ENCODE data around the gene USP25.

DNA sequence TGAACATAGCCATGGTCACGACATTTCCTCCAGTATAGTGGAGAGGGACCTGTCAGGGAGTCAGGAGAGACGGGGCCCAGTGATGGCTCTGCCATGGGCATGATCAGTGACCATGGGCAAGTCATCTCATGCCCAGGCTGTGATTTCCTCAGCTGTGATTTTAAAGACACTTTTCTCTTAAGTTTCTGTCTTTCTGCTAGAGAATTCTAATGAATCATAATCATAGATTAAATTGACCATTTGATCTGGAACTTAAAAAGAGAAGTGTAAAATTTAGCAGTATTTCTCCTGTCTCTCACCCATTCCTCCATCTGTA, 112.7 kb downstream of the USP25 start:
- TF ChIP-seq RAD21 (IDR thresholded peaks at IDR 0.05 in 1 of 2, conservative IDR thresholded peaks at IDR 0.05 in 1 of 2; ENCODE audit: low read depth in 2 of 2, low read length in 2 of 2) (no peak), POLR2AphosphoS5 (IDR thresholded peaks at IDR 0.05; ENCODE audit: low read depth, low read length) (no peak), MAX (IDR thresholded peaks at IDR 0.05) (no peak), EP300 (IDR thresholded peaks at IDR 0.05; ENCODE audit: borderline replicate concordance in 1 of 2, low read depth in 2 of 2, low read length in 2 of 2) (no peak), SIX5 (IDR thresholded peaks at IDR 0.05; ENCODE audit: low read depth, low read length) (no peak), POLR2A (IDR thresholded peaks at IDR 0.05; ENCODE audit: control extremely low read depth in 1 of 2, low read depth in 2 of 2, low read length in 2 of 2) (no peak)
- TF ChIP-seq, protein P1, sequence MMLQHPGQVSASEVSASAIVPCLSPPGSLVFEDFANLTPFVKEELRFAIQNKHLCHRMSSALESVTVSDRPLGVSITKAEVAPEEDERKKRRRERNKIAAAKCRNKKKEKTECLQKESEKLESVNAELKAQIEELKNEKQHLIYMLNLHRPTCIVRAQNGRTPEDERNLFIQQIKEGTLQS (IDR thresholded peaks at IDR 0.05; ENCODE audit: insufficient read depth, low read depth, low read length): no peak
- TF ChIP-seq, protein P2, sequence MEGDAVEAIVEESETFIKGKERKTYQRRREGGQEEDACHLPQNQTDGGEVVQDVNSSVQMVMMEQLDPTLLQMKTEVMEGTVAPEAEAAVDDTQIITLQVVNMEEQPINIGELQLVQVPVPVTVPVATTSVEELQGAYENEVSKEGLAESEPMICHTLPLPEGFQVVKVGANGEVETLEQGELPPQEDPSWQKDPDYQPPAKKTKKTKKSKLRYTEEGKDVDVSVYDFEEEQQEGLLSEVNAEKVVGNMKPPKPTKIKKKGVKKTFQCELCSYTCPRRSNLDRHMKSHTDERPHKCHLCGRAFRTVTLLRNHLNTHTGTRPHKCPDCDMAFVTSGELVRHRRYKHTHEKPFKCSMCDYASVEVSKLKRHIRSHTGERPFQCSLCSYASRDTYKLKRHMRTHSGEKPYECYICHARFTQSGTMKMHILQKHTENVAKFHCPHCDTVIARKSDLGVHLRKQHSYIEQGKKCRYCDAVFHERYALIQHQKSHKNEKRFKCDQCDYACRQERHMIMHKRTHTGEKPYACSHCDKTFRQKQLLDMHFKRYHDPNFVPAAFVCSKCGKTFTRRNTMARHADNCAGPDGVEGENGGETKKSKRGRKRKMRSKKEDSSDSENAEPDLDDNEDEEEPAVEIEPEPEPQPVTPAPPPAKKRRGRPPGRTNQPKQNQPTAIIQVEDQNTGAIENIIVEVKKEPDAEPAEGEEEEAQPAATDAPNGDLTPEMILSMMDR (IDR thresholded peaks at IDR 0.05; ENCODE audit: control extremely low read depth in 1 of 3, insufficient read depth in 1 of 3, low read depth in 1 of 3, low read length in 3 of 3): no peak

All from H1 (cell line).